Measurements from ENCODE around the gene ROBO1.

ROBO1 gene

DNA sequence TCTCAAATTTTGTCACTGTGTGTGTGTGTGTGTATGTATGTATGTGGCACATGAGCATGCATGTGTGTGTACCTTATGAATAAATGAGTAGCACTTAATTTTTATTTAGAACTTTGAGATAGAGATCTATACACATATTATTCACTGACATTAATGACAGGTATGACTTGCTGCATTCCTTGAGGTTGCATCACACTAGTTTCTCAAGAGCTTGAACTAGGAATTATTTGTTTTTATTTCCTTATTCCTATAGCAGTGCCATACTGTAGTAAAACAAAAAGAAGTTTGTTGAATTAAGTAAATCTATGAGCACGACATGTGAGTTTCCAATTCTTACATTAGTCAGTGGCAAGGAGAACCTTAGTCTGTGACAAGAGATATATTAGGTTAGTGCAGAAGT, 943.9 kb downstream of the ROBO1 start:
- in situ Hi-C loops (cut with MboI; ENCODE audit: low sequenced_read_pairs): no loop called here

DNA sequence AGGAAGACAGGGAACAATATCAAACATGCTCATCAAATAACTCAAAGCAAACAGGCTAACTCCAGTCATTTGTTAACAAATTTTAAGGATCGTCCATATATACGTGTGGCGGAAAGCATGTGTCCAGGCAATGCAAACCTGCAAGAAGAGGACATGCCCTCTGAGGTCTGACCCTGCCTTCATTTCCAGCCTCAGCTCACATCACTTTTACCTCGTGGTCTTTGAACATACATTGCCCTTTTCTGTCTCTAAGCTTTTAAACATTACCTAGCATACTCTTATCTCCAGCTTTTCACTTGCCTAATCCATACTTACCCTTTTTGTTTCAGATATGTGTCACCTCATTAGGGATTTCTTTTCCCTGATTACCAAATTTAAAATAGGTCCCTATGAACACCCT, 944.4 kb downstream of the ROBO1 start:
- in situ Hi-C loops (cut with MboI; ENCODE audit: low sequenced_read_pairs): no loop called here

DNA sequence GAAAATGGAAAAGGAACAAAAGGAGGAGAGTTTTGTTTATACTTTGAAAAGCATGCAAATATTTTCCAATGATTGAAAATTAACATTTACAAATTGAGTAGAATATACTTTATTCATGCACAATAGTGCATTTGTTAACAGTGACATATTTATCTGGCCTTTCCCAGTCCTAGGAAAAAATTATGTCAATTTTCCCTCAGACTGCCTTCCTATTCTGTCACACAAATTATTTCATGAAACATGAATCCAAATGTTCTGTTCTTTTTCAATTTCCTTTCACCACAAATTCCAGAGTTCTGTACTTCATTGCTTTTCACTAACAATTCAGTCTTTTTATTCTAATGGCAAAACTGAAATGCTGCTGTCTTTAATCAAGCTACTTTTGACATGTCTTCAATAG, 945.1 kb downstream of the ROBO1 start:
- in situ Hi-C loops (cut with MboI; ENCODE audit: low sequenced_read_pairs): no loop called here

DNA sequence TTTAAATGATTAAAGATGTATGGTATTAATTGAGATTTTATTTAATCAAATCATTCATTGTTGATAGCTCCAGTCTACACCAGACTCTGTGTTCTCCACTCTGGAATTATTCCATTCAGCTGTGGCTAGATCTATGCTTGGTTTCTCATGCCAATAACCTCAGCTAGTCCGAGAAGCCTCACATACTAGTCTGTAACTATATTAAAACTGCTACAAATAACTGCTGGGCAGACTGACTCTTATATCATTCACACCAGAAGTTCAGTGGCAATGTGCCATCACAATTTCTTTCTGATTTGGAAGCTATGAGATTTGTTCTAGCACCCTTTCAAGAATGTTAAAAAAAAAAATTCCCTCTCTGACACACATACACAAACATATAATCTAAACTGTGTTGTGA, 947.3 kb downstream of the ROBO1 start:
- in situ Hi-C loops (cut with MboI; ENCODE audit: low sequenced_read_pairs): no loop called here

DNA sequence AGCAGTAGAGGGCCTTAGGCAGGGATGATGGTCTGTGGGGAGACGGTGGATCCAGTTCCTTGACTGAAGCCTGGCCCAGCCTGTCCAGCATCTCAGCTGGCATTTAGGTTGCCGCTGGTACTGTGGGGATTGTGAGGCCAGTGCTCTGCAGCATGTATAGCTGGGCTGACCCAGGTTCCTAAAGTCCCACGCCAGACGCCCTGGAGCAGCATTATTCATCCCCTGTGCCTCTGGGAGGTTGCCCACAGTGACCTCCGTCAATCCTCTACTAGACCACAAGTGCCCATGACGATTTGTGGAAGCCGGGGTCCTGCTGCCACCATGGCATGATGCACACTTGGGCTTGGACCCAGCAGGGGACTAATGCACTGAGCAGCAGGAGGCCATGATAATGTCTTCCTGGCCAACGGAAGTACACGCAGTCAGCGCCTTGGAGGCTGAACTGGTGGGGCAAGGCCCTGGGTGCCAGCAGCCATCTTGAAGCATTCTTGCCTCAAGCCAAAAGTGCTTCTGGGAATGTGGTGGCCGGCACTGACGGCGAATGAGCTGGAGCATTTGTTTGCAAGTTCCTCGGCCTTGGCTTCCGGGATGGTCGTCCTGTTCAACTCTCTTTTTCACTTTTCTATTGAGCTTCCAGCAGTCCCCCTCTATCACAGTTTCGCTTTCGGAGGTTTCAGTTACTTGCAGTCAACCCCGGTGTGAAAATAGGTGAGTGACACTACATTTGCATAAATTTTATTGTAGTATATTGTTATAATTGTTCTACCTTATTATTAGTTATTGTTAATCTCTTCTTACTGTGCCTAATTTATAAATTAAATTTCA, 949.4 kb downstream of the ROBO1 start:
- in situ Hi-C loops (cut with MboI; ENCODE audit: low sequenced_read_pairs): no loop called here

DNA sequence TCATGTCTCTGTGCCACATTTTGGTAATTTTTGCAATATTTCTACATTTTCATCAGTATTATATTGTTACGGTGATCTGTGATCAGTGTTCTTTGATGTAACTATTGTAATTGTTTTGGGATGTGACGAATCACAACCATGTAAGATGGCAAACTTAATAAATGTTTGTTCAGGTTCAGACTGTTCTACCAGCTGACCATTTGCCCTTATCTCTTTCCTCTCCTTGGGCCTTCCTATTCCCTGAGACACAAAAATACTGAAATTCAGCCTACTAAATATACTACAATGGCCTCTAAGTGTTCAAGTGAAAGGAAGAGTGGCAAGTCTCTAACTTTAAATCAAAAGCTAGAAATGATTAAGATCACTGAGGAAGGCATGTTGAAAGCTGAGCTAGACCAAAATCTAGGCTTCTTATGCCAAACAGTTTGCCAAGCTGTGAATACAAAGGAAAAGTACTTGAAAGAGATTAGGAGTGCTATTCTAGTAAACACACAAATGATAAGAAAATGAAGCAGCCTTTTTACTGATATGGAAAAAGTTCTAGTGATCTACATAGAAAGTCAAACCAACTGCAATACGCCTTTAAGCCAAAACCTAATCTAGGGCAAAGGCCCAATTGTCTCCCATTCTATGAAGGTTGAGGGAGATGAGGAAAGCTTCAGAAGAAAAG, 952.8 kb downstream of the ROBO1 start:
- in situ Hi-C loops (cut with MboI; ENCODE audit: low sequenced_read_pairs): no loop called here

DNA sequence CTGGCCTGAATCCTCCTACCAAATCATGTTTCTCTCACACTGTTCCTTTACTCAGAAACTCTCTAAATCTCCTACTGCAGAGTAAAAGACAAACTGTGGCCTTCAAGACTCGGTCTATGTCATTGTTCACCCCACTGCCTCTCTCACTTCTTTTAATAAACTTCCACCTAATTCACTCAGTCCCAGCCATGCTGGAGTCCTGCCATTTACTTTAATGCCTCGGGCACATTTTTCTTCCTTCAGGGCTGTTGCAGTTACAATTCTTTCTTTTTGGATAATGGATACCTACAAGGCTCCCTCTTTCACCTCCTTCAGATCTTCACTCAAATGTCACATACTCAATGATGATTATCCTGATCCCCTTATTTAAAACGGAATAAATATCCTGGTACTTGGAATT, 955.6 kb downstream of the ROBO1 start:
- in situ Hi-C loops (cut with MboI; ENCODE audit: low sequenced_read_pairs): no loop called here

DNA sequence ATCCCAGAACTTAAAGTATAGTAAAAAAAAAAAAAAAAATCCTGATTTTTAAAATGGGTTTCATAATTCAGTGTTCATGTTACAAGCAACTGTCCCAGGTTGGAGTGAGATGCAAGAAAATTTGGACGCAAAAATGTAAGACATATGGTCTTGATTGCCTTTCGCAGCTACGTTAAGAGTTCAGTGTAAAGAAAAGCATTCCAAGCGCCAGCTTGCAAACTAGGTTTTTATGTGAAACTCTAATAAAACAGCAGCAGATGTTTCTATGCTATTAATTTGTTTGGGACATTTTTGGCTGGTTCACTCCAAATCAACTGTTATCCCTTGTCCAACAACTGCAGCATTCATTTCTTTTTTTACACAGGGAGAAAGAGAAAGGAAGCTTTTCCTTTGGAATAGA, 957.8 kb downstream of the ROBO1 start:
- in situ Hi-C loops (cut with MboI; ENCODE audit: low sequenced_read_pairs): no loop called here

DNA sequence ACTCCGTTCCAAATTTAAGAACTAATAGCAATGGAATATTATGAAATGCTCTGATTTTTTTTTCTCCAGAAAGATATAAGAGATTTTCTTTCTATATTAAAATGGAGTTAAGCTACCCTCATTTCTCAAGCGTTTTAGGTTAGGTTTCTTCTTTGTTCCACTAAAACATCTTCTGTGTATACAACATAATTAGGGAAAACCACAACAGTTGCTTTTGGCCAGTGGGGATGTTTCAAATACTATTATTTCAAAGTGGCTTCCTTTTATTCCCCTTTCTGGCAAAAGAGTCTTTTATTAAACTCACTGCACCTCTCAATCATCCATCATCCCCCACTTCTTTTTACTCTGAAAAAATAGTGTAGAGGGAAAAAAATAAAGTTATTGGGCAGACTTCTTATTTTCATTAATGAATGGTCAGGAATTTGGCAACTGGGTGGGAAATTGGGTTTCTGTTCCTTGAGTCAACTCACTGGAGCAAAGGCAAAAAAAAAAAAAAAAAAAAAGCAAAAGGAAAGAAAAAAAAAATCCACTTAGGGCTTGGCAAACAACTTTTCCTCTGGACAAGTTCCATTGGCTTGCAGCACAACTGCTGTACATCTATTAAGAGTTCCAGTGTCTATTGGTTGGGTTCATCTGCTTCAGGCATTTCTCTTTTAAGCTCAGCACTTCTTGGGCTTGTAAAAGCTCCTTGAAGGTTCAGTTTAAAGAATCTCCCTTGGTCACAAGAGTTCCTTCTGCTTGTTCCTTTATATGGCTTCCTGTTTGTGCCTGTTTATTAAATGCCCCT, 963.4 kb downstream of the ROBO1 start:
- in situ Hi-C loops (cut with MboI; ENCODE audit: low sequenced_read_pairs): no loop called here

DNA sequence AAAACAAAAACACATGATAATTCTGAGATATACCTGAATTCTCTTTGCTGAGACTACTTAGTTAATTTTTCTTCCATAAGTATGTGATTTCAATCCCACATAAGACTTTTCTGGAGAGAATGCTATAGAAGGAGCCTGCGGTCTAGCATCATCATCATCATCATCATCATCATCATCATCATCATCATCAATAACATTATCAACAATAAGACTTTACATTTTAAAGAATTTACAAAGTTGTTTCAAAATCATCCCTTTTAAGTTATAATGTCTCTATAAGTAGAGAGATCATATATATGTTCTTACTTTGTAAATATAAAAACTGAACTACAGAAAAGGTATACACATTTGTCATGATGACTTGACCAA, 965.3 kb downstream of the ROBO1 start:
- in situ Hi-C loops (cut with MboI; ENCODE audit: low sequenced_read_pairs): no loop called here

DNA sequence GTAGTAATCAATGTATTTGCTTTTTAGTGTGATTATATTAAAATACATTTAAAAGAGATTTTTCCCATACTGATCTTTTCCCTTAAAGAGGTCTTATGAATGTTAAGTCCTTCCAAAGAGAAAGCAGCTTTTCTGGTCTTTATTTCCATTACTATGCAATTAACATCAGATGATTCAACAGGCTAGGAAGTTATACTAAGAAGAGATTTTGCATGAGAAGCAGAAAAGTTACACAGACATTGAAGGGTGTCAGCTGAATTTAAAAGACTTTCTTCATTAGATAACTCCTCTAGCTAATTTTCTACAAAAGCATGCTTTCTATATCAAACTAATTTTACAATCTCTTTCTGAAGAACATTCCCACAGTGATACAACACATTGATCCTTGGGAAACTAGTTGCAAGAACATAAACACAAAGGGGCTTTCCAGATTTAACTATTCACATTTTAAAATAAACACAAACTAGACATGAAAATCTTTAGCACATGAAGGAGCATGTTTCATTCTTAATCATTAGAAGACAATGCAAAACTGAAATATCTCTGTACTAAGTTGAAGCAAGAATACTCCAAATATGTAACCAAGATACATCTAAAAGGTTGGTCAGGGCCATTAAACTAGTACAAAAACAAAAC, 965.8 kb downstream of the ROBO1 start:
- in situ Hi-C loops (cut with MboI; ENCODE audit: low sequenced_read_pairs): no loop called here

DNA sequence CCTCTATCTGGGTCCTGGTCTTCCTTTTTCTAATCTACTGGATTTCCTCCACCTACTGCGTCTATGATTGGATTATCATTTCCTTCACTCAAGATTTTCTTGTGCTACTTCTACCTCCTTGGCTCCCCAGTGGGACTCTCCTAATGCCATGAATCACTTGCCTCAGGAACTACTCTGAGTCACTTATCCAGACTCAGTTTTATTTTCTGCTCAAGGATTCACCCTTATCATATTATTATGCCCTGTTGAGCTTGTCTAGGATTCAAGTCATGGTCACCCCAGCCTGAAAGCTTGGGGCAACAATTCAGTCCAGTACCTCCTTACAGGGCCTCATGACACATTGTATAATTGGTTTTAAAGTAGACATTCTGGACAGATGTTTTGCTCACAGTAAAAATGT, 968.1 kb downstream of the ROBO1 start:
- in situ Hi-C loops (cut with MboI; ENCODE audit: low sequenced_read_pairs): no loop called here

DNA sequence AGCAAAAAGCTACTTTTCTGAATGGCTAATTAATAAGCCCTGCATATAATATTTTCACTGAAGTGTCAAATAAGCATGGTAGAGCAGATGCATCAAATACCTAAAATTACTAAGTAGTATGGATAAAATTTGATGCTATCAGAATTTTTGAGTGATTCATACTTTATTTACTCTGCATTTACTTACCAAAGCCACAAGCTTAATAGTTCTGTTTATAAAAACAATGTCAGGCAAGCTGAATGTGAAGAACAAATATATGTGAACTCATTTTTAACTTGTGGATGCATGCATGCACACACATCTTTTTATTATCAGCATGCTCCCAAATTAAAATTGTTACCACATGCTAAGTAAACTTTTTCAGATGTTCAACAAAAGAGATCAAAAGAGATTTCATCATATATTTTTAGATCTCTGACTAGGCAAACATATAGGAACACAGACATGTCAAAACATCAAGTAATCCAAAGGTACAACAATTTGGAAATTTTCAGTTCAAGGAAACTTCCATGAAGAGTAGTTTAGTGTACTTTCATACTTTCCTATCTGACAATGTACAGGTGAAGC, 969.4 kb downstream of the ROBO1 start:
- in situ Hi-C loops (cut with MboI; ENCODE audit: low sequenced_read_pairs): no loop called here

DNA sequence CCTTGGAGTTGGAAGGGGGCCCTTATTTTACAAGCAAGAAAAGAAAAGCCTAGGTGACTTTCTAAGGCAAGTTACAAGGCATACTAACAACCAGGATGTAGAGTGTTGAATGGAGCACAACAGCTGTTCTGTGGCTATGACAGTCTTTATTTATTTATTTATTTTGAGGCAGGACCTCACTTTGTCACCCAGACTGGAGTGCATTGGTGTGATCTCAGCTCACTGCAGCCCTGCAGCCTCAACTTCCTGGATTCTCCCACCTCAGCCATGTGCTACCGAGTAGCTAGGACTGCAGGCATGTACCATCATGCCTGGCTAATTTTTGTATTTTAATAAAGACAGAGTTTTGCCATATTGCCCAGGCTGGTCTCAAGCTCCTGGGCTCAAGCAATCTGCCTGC, 973.4 kb downstream of the ROBO1 start:
- in situ Hi-C loops (cut with MboI; ENCODE audit: low sequenced_read_pairs): no loop called here

DNA sequence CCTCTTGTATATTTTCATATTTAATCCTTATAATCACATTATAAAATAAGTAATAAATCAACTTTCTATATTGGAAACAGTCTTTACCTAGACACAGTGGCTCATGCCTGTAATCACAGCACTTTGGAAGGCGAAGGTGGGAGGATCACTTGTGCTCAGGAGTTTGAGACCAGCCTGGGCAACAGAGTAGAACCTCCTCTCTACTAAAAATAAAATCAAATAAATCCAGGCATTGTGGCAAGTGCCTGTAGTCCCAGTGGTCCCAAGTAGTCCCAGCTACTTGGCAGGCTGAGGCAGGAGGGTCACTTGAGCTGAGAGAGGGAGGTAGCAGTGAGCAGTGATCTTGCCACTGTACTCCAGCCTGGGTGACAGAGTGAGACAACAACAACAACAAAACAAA, 975.1 kb downstream of the ROBO1 start:
- in situ Hi-C loops (cut with MboI; ENCODE audit: low sequenced_read_pairs): no loop called here

DNA sequence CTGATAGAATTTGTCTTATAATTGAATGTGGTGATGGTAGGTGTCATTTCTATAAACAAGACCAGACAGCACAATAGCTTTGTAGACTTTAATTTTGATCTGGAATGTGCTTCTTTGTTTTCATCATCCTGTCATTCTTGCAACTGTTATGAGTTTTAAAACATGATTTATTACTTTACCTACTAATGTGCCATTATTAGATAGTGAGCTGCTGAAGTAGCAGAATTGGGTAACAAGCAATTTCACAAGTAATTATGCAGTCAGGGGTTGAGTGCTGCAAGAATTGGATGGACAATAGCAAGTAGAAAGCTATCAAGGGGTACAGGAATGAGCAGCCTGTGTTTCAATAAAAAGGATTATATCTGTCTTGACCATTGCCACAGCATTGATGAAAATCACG, 975.6 kb downstream of the ROBO1 start:
- in situ Hi-C loops (cut with MboI; ENCODE audit: low sequenced_read_pairs): no loop called here

DNA sequence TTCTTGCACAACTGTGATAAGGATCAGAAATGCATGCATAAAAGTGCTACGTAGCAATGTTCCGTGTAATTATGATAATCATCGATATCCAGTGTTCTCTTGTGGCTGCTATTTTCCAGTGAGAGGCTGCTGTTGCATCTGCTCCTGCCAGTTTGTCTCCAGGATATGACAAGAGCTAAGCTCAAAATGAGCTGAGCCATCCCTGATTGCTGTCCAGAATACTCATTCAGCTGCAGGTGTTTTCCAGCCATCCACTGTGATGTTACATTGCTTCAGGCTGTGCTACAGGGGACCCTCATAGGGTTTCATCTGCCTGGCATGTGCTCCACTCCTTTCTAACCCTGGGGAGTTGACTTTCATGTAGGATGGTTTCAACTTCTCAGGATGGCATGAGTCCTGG, 976.0 kb downstream of the ROBO1 start:
- in situ Hi-C loops (cut with MboI; ENCODE audit: low sequenced_read_pairs): no loop called here

DNA sequence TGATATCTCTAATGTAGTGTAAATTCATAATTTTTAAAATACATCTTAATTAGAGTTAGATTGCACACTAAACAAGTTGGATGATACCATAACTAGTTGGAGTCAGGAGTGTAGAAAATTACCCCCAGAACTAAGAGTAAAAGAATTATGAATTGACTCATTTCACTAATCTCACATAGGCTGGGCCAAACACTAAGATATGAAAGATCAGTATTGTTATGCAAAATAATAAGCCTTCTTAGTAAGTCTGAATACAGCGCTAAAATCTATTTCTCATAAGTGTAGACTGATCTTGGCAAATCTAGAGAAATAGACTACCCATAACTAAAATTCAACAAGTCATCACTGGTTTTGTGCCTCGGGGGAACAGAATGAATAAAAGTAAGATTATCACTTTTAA, 979.0 kb downstream of the ROBO1 start:
- in situ Hi-C loops (cut with MboI; ENCODE audit: low sequenced_read_pairs): no loop called here

DNA sequence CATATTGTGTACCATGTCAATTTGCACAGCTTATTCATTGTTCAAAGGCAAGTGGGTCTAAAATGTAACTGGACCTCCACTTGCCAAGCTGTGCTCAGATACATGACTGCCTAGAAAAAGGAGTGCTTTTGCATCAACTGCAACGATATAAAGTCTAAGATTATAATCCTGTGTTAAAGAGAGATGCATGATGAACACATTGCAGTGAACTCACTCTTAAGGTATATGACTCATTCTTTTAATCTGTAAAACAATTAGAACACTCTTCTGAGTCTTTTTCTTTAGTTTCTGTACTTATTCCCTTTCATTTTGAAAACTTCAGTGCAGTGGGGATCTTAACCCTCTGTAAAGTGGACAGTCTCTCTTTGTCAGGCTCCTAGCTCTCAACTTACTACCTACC, 982.8 kb downstream of the ROBO1 start:
- in situ Hi-C loops (cut with MboI; ENCODE audit: low sequenced_read_pairs): no loop called here

DNA sequence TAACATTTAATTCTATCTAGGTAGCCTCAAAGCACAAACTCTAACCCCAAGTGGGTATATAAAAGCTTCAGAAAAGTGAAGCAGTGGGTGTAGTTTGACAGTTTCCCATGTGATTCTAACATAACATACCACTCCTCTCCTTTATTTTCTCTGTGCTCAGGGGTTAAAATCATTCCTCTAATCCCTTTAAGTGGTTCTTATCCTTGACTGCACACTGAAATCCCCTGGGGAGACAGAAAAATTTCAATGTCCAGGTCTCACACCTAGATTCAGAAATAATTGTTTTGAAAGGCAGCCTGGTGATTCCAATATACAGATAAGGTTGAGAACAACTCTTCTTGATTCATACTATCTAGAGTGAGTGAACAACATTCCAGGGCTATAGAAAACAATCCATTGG, 986.4 kb downstream of the ROBO1 start:
- in situ Hi-C loops (cut with MboI; ENCODE audit: low sequenced_read_pairs): no loop called here
